K562 (cell line): ENCODE data around the gene ATF3. TPM values are rescaled to one million over a fixed set of nuclear protein-coding genes. Genes with fewer than 3 reads are reported as not detected.

Experiments used
- AFF4 ChIP-seq: sonication (generic); formaldehyde crosslinking; IDR thresholded peaks from 2 replicates; pipeline ENCODE4 v1.8.0; 2023; ENCODE audit warnings: mild to moderate bottlenecking, missing genetic modification reagents
- C11orf30 ChIP-seq: fragments of 450-650 bp; IDR thresholded peaks from 2 replicates; pipeline ENCODE4 v1.6.1; 2016; ENCODE audit warnings: low read depth, mild to moderate bottlenecking
- KDM5B ChIP-seq: fragments of 200-600 bp; sonication (generic); IDR thresholded peaks from 2 replicates; pipeline ENCODE4 v1.6.1; 2012; ENCODE audit warnings: low read depth, mild to moderate bottlenecking, moderate library complexity, low read length, control low read depth, inconsistent platforms; ENCODE audit not compliant: insufficient replicate concordance
- MAFG ChIP-seq: fragments of 450-650 bp; conservative IDR thresholded peaks from 2 replicates; pipeline ENCODE4 v1.6.1; 2016; ENCODE audit warnings: missing genetic modification characterization, missing compliant biosample characterization
- MECOM ChIP-seq: fragments of 250-450 bp; sonication (Bioruptor Pico); IDR thresholded peaks from 2 replicates; pipeline ENCODE4 v1.8.0; 2022; ENCODE audit warnings: inconsistent platforms
- NR2C1 ChIP-seq, 2 experiments: fragments of 450-650 bp; IDR thresholded peaks; 2 replicates each; pipeline ENCODE4 v1.6.1; 2017; ENCODE audit warnings: mild to moderate bottlenecking in 2 of 2, antibody characterized with exemption in 1 of 2, inconsistent platforms in 1 of 2, missing compliant biosample characterization in 1 of 2, missing genetic modification characterization in 1 of 2
- SAP30 ChIP-seq: fragments of 200-600 bp; sonication (generic); IDR thresholded peaks from 2 replicates; pipeline ENCODE4 v1.6.1; 2012; ENCODE audit warnings: borderline replicate concordance, low read depth, mild to moderate bottlenecking, moderate library complexity, low read length, control low read depth, inconsistent platforms; ENCODE audit not compliant: insufficient read depth, poor library complexity, severe bottlenecking
- SMAD2 ChIP-seq: fragments of 150-350 bp; IDR thresholded peaks from 2 replicates; pipeline ENCODE4 v1.6.1; 2014; ENCODE audit warnings: low read depth, mild to moderate bottlenecking, low read length
- STAT5A ChIP-seq: IDR thresholded peaks from 2 replicates; pipeline ENCODE4 v1.6.1; 2012; ENCODE audit warnings: low read length, inconsistent platforms, borderline replicate concordance
- ZBTB12 ChIP-seq: fragments of 250-450 bp; sonication (Bioruptor Pico); IDR thresholded peaks from 2 replicates; pipeline ENCODE4 v1.4.0; 2020
- ZNF316 ChIP-seq: fragments of 450-650 bp; IDR thresholded peaks from 2 replicates; pipeline ENCODE4 v1.6.1; 2016
- ZNF668 ChIP-seq: fragments of 250-450 bp; sonication (Bioruptor Pico); IDR thresholded peaks from 2 replicates; pipeline ENCODE4 v1.8.0; 2022; ENCODE audit warnings: mild to moderate bottlenecking, inconsistent platforms
- ZNF695 ChIP-seq: fragments of 450-650 bp; formaldehyde crosslinking; IDR thresholded peaks from 2 replicates; pipeline ENCODE4 v1.4.0; 2020; ENCODE audit warnings: mild to moderate bottlenecking, moderate library complexity
- ZNF766 ChIP-seq: fragments of 200-800 bp; sonication (Bioruptor generic); conservative IDR thresholded peaks from 2 replicates; pipeline ENCODE4 v1.6.1; 2016; ENCODE audit warnings: missing genetic modification characterization, missing compliant biosample characterization
- polyA plus RNA-seq, 8 experiments: library from polyadenylated mRNA; depleted of rRNA in 4 of 8; stranded (reverse) in 5 of 8; unstranded in 3 of 8; fragments of >200 nt; fragmentation: Nextera tagmentation in 2 of 8; fragmentation: Illumina TruSeq in 1 of 8; extraction: Ambion mirVana in 2 of 8; extraction: Trizol in 1 of 8; gene quantifications; 2 replicates each; pipeline versions ENCODE4 v1.2.1 to v1.2.3, GENCODE V29; 2011 to 2014; ENCODE audit warnings: inconsistent platforms in 1 of 8, missing spikeins in 1 of 8
- total RNA-seq, 7 experiments: library from RNA; depleted of rRNA in 6 of 7; stranded (reverse); fragments of >200 nt in 6 of 7; fragmentation: Illumina TruSeq in 2 of 7; extraction: Trizol in 2 of 7; gene quantifications; 2 replicates each; pipeline versions ENCODE4 v1.2.1 to v1.2.3, GENCODE V29; 2011 to 2021; ENCODE audit warnings: low replicate concordance in 1 of 7
- TF ChIP-seq, protein P1 (sequence below): fragments of 250-450 bp; sonication (Bioruptor Pico); IDR thresholded peaks from 2 replicates; pipeline ENCODE4 v1.4.0; 2020; ENCODE audit warnings: mild to moderate bottlenecking, moderate library complexity, borderline replicate concordance
- TF ChIP-seq, protein P2 (sequence below): fragments of 450-650 bp; IDR thresholded peaks from 2 replicates; pipeline ENCODE4 v1.6.1; 2016; ENCODE audit warnings: missing biosample characterization, missing genetic modification characterization

Gene ATF3
- total and polyA plus RNA-seq, 9 of the 15 experiments (the other 6 are each of a cell fraction or from before 2014, with no cell fraction given): 3.5 to 28.2 (median 19.8) TPM

DNA sequence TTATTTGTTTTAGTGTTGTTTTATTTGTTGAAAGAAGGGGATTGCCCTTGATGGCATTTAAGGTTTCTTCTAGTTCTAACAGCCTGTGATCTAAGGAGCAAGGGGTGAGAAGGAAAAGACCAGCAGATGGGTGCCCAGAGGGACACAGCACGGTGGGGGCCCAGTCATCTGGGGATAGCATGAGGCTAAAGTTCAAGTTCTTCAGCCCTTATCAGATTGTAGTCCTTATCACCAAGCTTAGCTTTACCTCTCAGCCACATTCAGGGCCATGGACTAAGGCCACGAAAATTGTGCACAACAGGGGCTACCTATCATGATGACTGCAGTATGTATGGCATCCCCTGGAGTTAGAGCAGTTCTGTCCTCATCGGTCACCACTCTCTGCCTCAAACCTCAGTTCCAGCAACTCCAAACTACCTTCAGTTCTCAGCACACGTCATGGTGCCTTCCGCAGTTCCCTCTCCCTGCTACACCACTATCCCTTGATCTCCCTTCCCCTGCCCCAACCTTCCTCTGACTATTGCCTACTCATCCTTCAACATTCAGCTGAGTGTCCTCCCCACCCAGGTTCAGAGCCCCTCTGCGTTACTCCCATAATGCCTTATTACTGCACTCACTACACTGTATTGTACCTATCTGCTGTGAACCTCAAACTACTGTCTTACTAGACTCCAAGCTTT is 36.4 kb downstream of the ATF3 start (continued):
- TF ChIP-seq, protein P1, sequence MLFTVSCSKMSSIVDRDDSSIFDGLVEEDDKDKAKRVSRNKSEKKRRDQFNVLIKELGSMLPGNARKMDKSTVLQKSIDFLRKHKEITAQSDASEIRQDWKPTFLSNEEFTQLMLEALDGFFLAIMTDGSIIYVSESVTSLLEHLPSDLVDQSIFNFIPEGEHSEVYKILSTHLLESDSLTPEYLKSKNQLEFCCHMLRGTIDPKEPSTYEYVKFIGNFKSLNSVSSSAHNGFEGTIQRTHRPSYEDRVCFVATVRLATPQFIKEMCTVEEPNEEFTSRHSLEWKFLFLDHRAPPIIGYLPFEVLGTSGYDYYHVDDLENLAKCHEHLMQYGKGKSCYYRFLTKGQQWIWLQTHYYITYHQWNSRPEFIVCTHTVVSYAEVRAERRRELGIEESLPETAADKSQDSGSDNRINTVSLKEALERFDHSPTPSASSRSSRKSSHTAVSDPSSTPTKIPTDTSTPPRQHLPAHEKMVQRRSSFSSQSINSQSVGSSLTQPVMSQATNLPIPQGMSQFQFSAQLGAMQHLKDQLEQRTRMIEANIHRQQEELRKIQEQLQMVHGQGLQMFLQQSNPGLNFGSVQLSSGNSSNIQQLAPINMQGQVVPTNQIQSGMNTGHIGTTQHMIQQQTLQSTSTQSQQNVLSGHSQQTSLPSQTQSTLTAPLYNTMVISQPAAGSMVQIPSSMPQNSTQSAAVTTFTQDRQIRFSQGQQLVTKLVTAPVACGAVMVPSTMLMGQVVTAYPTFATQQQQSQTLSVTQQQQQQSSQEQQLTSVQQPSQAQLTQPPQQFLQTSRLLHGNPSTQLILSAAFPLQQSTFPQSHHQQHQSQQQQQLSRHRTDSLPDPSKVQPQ (CRISPR knock-in tag): no peak
- 0 out of 2 replicates have a peak, but pooled peaks have one; percentile 20 for TF ChIP-seq ZNF766 (CRISPR knock-in tag)
- TF ChIP-seq ZNF695 (CRISPR knock-in tag): no peak
- no peak for TF ChIP-seq ZBTB12 (CRISPR knock-in tag)
- TF ChIP-seq ZNF668 (CRISPR knock-in tag): no peak
- TF ChIP-seq SAP30: no peak
- TF ChIP-seq, protein P2, sequence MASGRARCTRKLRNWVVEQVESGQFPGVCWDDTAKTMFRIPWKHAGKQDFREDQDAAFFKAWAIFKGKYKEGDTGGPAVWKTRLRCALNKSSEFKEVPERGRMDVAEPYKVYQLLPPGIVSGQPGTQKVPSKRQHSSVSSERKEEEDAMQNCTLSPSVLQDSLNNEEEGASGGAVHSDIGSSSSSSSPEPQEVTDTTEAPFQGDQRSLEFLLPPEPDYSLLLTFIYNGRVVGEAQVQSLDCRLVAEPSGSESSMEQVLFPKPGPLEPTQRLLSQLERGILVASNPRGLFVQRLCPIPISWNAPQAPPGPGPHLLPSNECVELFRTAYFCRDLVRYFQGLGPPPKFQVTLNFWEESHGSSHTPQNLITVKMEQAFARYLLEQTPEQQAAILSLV (tag): no peak
- TF ChIP-seq AFF4 (CRISPR knock-in tag): no peak
- TF ChIP-seq KDM5B: no peak
- no peak for TF ChIP-seq SMAD2
- peak; percentile 57; the same call in 1 of the 2 replicates for TF ChIP-seq C11orf30
- TF ChIP-seq NR2C1 (IDR thresholded peaks at IDR 0.05): no peak
- TF ChIP-seq NR2C1 (tag; IDR thresholded peaks at IDR 0.05): peak; percentile 68
- 0 out of 2 replicates have a peak, but pooled peaks have one; percentile 15 for TF ChIP-seq MAFG
- peak; percentile 31; the same call in 1 of the 2 replicates for TF ChIP-seq ZNF316
- TF ChIP-seq MECOM (CRISPR knock-in tag): no peak
- TF ChIP-seq STAT5A: no peak
